HepG2 (cell line): ENCODE measurements around the gene AP3M1. TPM values are rescaled to one million over a fixed set of nuclear protein-coding genes. Genes with fewer than 3 reads are reported as not detected.

Experiments used
- ARNTL ChIP-seq: sonication (generic); formaldehyde crosslinking; IDR thresholded peaks from 2 replicates; pipeline ENCODE4 v1.4.0; 2020; ENCODE audit warnings: mild to moderate bottlenecking, missing genetic modification reagents
- CEBPZ ChIP-seq: IDR thresholded peaks from 2 replicates; pipeline ENCODE4 v1.6.1; 2012; ENCODE audit warnings: low read length, improper control_type of control experiment
- CREM ChIP-seq, 2 experiments: sonication (generic) in 1 of 2; formaldehyde crosslinking in 1 of 2; IDR thresholded peaks; 2 replicates each; pipeline versions ENCODE4 v1.4.0 to v1.6.1; 2016 to 2020; ENCODE audit warnings: antibody characterized with exemption in 1 of 2, mild to moderate bottlenecking in 1 of 2, missing genetic modification reagents in 1 of 2
- GABPB1 ChIP-seq: IDR thresholded peaks from 2 replicates; pipeline ENCODE4 v1.6.1; 2016; ENCODE audit warnings: mild to moderate bottlenecking, missing genetic modification reagents, moderate library complexity, missing compliant biosample characterization
- PLRG1 ChIP-seq: fragments of 450-650 bp; conservative IDR thresholded peaks from 2 replicates; pipeline ENCODE4 v1.6.1; 2016
- PLSCR1 ChIP-seq: sonication (generic); formaldehyde crosslinking; IDR thresholded peaks from 2 replicates; pipeline ENCODE4 v1.5.0; 2020; ENCODE audit warnings: missing genetic modification reagents, mild to moderate bottlenecking, borderline replicate concordance
- POLR2G ChIP-seq: fragments of 200-400 bp; formaldehyde crosslinking; IDR thresholded peaks from 2 replicates; pipeline ENCODE4 v1.6.1; 2018; ENCODE audit warnings: mild to moderate bottlenecking, low read depth, low read length, moderate library complexity
- PREB ChIP-seq: sonication (generic); formaldehyde crosslinking; IDR thresholded peaks from 2 replicates; pipeline ENCODE4 v1.4.0; 2020; ENCODE audit warnings: missing genetic modification reagents
- RXRA ChIP-seq: sonication (generic); formaldehyde crosslinking; IDR thresholded peaks from 2 replicates; pipeline ENCODE4 v1.5.1; 2020; ENCODE audit warnings: missing genetic modification reagents
- SNAI1 ChIP-seq: sonication (generic); formaldehyde crosslinking; IDR thresholded peaks from 2 replicates; pipeline ENCODE4 v1.5.0; 2020; ENCODE audit warnings: mild to moderate bottlenecking, missing genetic modification reagents, borderline replicate concordance
- THAP8 ChIP-seq: sonication (generic); formaldehyde crosslinking; IDR thresholded peaks from 2 replicates; pipeline ENCODE4 v1.5.1; 2020; ENCODE audit warnings: missing genetic modification reagents, mild to moderate bottlenecking, borderline replicate concordance
- TRIM24 ChIP-seq: sonication (generic); formaldehyde crosslinking; IDR thresholded peaks from 2 replicates; pipeline ENCODE4 v1.8.0; 2022; ENCODE audit warnings: mild to moderate bottlenecking, missing genetic modification reagents
- XBP1 ChIP-seq: sonication (generic); formaldehyde crosslinking; IDR thresholded peaks from 2 replicates; pipeline ENCODE4 v1.5.0; 2020; ENCODE audit warnings: missing genetic modification reagents
- ZBTB14 ChIP-seq: sonication (generic); formaldehyde crosslinking; IDR thresholded peaks from 2 replicates; pipeline ENCODE4 v1.4.0; 2020; ENCODE audit warnings: missing genetic modification reagents
- ZNF101 ChIP-seq: sonication (generic); formaldehyde crosslinking; IDR thresholded peaks from 2 replicates; pipeline ENCODE4 v1.4.0; 2020; ENCODE audit warnings: mild to moderate bottlenecking, low read depth, missing genetic modification reagents, borderline replicate concordance
- ZNF225 ChIP-seq: sonication (generic); formaldehyde crosslinking; IDR thresholded peaks from 2 replicates; pipeline ENCODE4 v1.4.0; 2020; ENCODE audit warnings: mild to moderate bottlenecking, missing genetic modification reagents
- ZNF512 ChIP-seq: sonication (generic); formaldehyde crosslinking; IDR thresholded peaks from 2 replicates; pipeline ENCODE4 v1.4.0; 2020; ENCODE audit warnings: mild to moderate bottlenecking, missing genetic modification reagents
- ZNF709 ChIP-seq: sonication (generic); formaldehyde crosslinking; IDR thresholded peaks from 2 replicates; pipeline ENCODE4 v1.5.0; 2020; ENCODE audit warnings: mild to moderate bottlenecking, missing genetic modification reagents
- ZNF883 ChIP-seq: sonication (generic); formaldehyde crosslinking; IDR thresholded peaks from 2 replicates; pipeline ENCODE4 v1.5.1; 2020; ENCODE audit warnings: mild to moderate bottlenecking, missing genetic modification reagents; ENCODE audit errors: not compliant biosample characterization
- polyA plus RNA-seq, 8 experiments: library from polyadenylated mRNA; depleted of rRNA in 3 of 8; stranded (reverse) in 7 of 8; unstranded in 1 of 8; fragments of >200 nt; fragmentation: Illumina TruSeq in 4 of 8; extraction: Trizol in 4 of 8; gene quantifications; 2 replicates each; pipeline versions ENCODE4 v1.2.1 to v1.2.3, GENCODE V29; 2011 to 2016; ENCODE audit warnings: low read depth in 4 of 8, missing spikeins in 1 of 8, mixed read lengths in 1 of 8; ENCODE audit not compliant: insufficient read depth in 1 of 8
- total RNA-seq, 5 experiments: library from RNA; depleted of rRNA; stranded (reverse); fragments of >200 nt; fragmentation: Illumina TruSeq; extraction: Trizol; gene quantifications; 2 replicates each; pipeline ENCODE4 v1.2.3, GENCODE V29; 2016; ENCODE audit warnings: low read depth in 1 of 5

AP3M1 gene
- total and polyA plus RNA-seq, 2 of the 13 experiments (the other 11 are each of a cell fraction or from before 2014, with no cell fraction given), result 29.0 to 31.6 TPM

- TF ChIP-seq CREM (IDR thresholded peaks at IDR 0.05) (peak; percentile 73; the same call in 1 of the 2 replicates), CREM (CRISPR knock-in tag; IDR thresholded peaks at IDR 0.05) (no peak), PLSCR1 (CRISPR knock-in tag) (no peak), ARNTL (CRISPR knock-in tag) (peak; percentile 31; the same call in 1 of the 2 replicates), ZNF883 (CRISPR knock-in tag) (peak; percentile 91), ZNF709 (0 out of 2 replicates have a peak, but pooled peaks have one; percentile 59), TRIM24 (CRISPR knock-in tag) (no peak), PREB (CRISPR knock-in tag) (0 out of 2 replicates have a peak, but pooled peaks have one; percentile 30), ZNF512 (no peak), POLR2G (peak; percentile 80), ZBTB14 (CRISPR knock-in tag) (peak; percentile 35), THAP8 (no peak), XBP1 (CRISPR knock-in tag) (no peak), GABPB1 (CRISPR knock-in tag) (peak; percentile 66; the same call in 1 of the 2 replicates), RXRA (CRISPR knock-in tag) (peak; percentile 53), ZNF101 (0 out of 2 replicates have a peak, but pooled peaks have one; percentile 61), SNAI1 (CRISPR knock-in tag) (peak; percentile 67; the same call in 1 of the 2 replicates), PLRG1 (no peak), CEBPZ (no peak), ZNF225 (peak; percentile 71)
Observed at GRCh38 chr10:74150990-74151878, 606 bp upstream of the AP3M1 start, which contains the start of gene ADK (continued).
